Measurements from ENCODE around the gene TGFBR3.

- TF ChIP-seq POLR2A (IDR thresholded peaks at IDR 0.05; ENCODE audit: low read depth, low read length) = no peak
- no peak for TF ChIP-seq TAF1 (IDR thresholded peaks at IDR 0.05; ENCODE audit: borderline replicate concordance, low read depth, low read length)
Measured at GRCh38 chr1:91700771-91701471, 185.0 kb downstream of the TGFBR3 start.
